NCI-H69 (cell line): ENCODE results near the gene TPR.

Experiments used
- DNase-seq: peaks from one replicate; lab custom pipeline; 2025; lab: John Stamatoyannopoulos, UW

The TPR gene

GRCh38 chr1:186327331-186327730 lies 47.7 kb downstream of the TPR start:
- peak; percentile 12 for DNase-seq

GRCh38 chr1:186326009-186326408 lies 49.0 kb downstream of the TPR start:
- DNase-seq, result no peak

GRCh38 chr1:186325239-186325638 lies 49.8 kb downstream of the TPR start:
- DNase-seq, result peak; percentile 49

GRCh38 chr1:186323865-186324264 lies 51.2 kb downstream of the TPR start:
- no peak for DNase-seq

GRCh38 chr1:186315570-186315969 lies 59.5 kb downstream of the TPR start:
- no peak for DNase-seq

- no peak for DNase-seq
Measured at GRCh38 chr1:186311375-186312051, 63.5 kb downstream of the TPR start.

- DNase-seq, result no peak
Measured at GRCh38 chr1:186310307-186310706, 64.7 kb downstream of the TPR start.

GRCh38 chr1:186308264-186309060 lies 66.6 kb downstream of the TPR start:
- no peak for DNase-seq

- no peak for DNase-seq
Measured at GRCh38 chr1:186307445-186307844, 67.6 kb downstream of the TPR start.

GRCh38 chr1:186306533-186306932 lies 68.5 kb downstream of the TPR start:
- DNase-seq, result no peak

GRCh38 chr1:186304982-186305949 lies 69.8 kb downstream of the TPR start:
- peak; percentile 92 for DNase-seq

- no peak for DNase-seq
Measured at GRCh38 chr1:186303911-186304310, 71.1 kb downstream of the TPR start.

- DNase-seq, result peak; percentile 9
Measured at GRCh38 chr1:186302381-186302920, 72.6 kb downstream of the TPR start.

- DNase-seq, result no peak
Measured at GRCh38 chr1:186301448-186301847, 73.6 kb downstream of the TPR start.

- DNase-seq, result peak; percentile 10
Measured at GRCh38 chr1:186300056-186300455, 75.0 kb downstream of the TPR start.

- DNase-seq, result no peak
Measured at GRCh38 chr1:186299570-186299969, 75.5 kb downstream of the TPR start.

GRCh38 chr1:186298851-186299250 lies 76.2 kb downstream of the TPR start:
- no peak for DNase-seq

GRCh38 chr1:186297439-186298045 lies 77.5 kb downstream of the TPR start:
- DNase-seq, result no peak

GRCh38 chr1:186295980-186296379 lies 79.1 kb downstream of the TPR start, which contains the start of gene PRG4:
Gene PRG4 (plus strand): TSS chr1:186296279.
- DNase-seq, result peak; percentile 86

- no peak for DNase-seq
Measured at GRCh38 chr1:186292875-186293274, 82.2 kb downstream of the TPR start.

- DNase-seq, result peak; percentile 30
Measured at GRCh38 chr1:186291271-186291670, 83.8 kb downstream of the TPR start.
